NK-92 (cell line): ENCODE measurements around the gene POLD1.
"Not testable (repeated sequence)": the region's sequence is repeated elsewhere in the genome, so short reads cannot be mapped to it uniquely, and the experiment has no call there.

Experiments used
- DNase-seq: peaks from one replicate; lab custom pipeline; 2025; ENCODE audit not compliant: unreplicated experiment; lab: John Stamatoyannopoulos, UW

The POLD1 gene

GRCh38 chr19:50390952-50391351 lies 6.8 kb downstream of the POLD1 start:
- DNase-seq = not testable (repeated sequence)

- no peak for DNase-seq
Observed at GRCh38 chr19:50392759-50393158, 8.6 kb downstream of the POLD1 start.

GRCh38 chr19:50393589-50393988 lies 9.4 kb downstream of the POLD1 start:
- no peak for DNase-seq

DNA sequence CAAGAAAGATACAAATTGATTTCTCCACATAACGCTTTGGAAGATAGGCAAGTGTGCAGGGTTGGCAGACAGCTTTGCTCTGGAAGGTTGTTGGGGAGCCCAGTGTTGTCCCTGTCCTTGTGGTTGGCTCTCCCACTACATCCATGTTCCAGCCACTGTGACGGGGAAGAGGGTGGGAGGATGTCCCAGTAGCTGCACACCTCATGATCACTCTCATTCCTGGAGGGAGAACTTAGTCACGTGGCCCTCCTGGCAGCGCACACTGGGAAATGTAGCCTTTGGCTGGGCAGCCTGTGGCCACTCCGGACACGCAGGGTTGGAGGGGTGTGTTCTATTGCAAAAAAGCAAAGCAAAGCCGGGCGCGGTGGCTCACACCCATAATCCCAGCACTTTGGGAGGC lies 9.9 kb downstream of the POLD1 start:
- no peak for DNase-seq

DNA sequence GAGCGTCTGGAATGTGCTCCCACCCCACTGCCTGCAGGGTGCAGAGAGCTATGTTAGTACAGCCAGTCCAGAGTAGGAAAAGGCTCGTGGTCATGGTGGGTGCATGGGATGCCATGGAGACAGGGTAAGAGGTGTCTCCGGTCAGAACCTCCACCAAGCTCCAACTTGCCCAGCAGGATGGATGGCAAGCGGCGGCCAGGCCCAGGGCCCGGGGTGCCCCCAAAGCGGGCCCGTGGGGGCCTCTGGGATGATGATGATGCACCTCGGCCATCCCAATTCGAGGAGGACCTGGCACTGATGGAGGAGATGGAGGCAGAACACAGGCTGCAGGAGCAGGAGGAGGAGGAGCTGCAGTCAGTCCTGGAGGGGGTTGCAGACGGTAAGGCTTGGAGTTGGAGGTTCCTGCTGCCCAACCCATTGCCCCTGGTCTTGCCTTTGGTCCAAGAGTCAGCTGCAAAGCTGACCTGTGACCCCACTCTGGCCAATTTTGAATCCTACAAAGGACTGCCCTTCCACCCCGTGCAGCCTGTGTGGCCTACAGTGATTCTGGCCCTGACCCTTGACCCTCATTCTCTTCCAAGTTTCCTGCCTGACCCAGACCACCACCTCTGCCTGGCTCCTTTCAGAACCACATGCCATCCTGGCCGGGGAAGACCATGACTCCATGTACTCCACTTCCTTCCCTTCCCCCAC lies 14.7 kb downstream of the POLD1 start:
- no peak for DNase-seq

- DNase-seq = no peak
Observed at GRCh38 chr19:50399368-50399745, 15.2 kb downstream of the POLD1 start.

DNA sequence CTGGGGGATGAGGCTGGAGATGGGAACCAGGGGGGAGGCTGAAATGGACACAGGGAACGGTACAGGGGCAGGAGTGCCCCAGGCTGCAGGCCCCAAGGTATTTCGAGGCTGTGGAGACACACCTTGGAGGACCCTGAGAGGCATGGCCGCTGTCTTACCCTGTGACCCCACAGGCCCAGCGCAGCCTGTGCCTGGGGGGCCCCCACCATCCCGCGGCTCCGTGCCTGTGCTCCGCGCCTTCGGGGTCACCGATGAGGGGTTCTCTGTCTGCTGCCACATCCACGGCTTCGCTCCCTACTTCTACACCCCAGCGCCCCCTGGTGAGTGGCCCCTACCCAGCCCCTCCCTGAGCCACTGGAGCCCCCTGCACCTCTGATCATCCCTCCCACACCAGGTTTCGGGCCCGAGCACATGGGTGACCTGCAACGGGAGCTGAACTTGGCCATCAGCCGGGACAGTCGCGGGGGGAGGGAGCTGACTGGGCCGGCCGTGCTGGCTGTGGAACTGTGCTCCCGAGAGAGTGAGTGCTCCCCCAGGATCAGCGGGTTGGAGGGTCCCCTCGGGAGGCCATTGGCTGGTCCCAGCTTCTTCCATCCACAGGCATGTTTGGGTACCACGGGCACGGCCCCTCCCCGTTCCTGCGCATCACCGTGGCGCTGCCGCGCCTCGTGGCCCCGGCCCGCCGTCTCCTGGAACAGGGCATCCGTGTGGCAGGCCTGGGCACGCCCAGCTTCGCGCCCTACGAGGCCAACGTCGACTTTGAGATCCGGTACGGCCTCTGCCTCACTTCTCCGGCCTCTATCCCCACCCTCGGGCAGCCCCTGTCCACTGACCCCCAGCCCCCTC lies 17.7 kb downstream of the POLD1 start:
- DNase-seq = no peak

GRCh38 chr19:50402544-50403301 lies 18.6 kb downstream of the POLD1 start:
- no peak for DNase-seq

- DNase-seq = no peak
Observed at GRCh38 chr19:50406156-50406820, 22.1 kb downstream of the POLD1 start.

- DNase-seq = no peak
Observed at GRCh38 chr19:50406829-50407228, 22.7 kb downstream of the POLD1 start.

GRCh38 chr19:50409347-50409746 lies 25.2 kb downstream of the POLD1 start:
- DNase-seq = no peak

DNA sequence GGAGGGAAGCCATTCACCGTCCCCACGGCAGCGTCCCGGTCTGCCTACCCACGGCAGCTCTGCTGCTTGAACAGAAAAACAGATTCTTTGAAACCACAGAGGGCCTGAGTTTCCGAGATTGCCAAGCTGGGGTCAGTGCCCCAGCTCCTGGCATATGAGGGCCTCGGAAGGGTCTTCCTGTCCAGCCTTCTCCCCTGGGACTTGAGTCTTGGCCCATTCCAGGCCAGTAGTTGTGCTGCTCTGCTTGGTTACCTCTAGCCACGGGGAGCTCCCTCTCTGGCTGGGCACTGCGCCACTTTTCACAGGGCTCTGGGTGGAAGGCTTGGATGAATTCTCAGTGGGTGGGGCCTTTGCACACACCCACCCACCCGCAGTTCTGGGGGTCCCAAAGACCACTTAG lies 26.0 kb downstream of the POLD1 start:
- DNase-seq = no peak

DNA sequence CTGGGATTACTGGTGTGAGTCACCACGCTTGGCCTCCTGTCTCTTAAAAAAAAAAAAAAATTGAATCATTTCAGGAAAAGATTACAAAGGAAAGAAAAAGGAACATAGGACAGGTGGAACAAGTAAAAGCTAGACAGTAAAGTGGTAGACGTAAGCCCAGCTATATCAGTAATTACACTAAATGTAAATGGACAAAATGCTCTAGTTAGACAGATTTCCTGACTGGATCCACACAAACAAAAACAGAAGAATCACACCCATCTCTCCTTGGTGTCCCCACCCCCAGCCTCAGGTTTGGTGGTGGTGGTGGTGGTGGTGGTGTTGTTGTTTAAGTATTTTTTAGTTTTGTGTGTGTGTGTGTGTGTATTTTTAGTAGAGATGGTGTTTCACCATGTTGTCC lies 28.3 kb downstream of the POLD1 start:
- DNase-seq = no peak

GRCh38 chr19:50413096-50413495 lies 28.9 kb downstream of the POLD1 start:
- DNase-seq = no peak

DNA sequence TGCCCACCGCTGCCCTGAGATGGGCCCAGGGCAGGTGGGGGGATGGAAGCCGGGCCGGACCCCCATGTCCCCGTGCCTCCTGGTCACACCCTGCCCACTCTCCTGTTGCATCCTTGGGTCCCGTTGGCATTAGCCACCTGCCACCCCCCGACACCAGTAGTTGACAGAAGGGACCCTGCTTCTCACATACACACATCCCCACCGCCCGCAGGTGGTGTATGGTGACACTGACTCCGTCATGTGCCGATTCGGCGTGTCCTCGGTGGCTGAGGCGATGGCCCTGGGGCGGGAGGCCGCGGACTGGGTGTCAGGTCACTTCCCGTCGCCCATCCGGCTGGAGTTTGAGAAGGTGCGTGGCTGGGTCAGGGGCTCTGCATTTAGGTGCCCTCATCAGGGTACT lies 29.4 kb downstream of the POLD1 start:
- no peak for DNase-seq

GRCh38 chr19:50414864-50415660 lies 30.9 kb downstream of the POLD1 start:
- DNase-seq = no peak

DNA sequence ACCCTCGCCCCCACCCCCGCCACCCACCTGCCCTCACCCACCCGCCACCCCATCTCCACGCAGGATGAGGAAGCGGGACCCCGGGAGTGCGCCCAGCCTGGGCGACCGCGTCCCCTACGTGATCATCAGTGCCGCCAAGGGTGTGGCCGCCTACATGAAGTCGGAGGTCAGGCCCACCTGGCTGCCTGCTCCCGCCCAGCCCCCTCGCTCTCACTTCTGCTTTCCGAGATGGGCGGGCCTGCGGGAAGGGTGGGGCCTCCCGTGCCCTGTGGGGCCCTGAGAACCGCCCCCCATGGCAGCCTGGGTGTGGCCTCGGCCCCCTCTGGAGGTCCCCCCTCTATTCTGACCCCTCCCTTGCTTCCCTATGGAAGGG lies 31.5 kb downstream of the POLD1 start:
- no peak for DNase-seq

DNA sequence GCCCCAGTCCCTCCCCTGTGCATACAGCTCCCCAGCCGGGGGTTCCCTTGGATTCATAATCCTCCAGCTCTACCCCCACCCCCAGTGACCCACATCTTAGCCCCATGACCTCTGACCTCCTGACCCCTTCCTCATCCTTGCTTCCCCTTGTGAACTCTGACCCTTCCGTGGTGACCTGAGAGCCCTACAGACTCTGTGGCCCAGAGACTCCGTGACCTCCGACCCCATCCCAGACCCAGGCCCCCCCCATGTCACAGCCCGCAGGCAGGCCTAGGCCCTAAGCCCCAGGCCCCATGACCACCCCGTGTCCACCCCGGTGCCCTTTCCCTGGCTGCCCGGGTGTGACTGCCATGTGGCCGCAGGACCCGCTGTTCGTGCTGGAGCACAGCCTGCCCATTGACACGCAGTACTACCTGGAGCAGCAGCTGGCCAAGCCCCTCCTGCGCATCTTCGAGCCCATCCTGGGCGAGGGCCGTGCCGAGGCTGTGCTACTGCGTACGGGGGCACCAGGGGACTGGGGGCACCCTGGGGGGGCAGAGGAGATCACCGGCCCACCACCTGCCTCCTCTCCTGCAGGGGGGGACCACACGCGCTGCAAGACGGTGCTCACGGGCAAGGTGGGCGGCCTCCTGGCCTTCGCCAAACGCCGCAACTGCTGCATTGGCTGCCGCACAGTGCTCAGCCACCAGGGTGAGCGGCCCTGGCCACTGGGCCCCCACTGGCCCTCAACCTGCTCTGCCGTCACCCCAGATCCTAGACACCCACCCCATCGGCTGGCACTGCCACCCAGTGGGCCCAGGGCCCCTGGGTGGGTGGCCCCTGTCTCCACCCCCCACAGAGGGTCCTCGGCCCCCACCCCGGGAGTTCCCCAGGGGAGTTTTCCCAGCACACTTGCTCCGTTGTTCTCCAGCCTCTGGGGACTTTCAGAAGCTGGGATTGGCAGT lies 32.2 kb downstream of the POLD1 start:
- DNase-seq = no peak
